Chondrocyte (in vitro differentiated cells): ENCODE results near the gene ELAVL3. TPM values are rescaled to one million over a fixed set of nuclear protein-coding genes. Genes with fewer than 3 reads are reported as not detected.
"Not testable (repeated sequence)": the region's sequence is repeated elsewhere in the genome, so short reads cannot be mapped to it uniquely, and the experiment has no call there.

Source experiments
- DNase-seq: peaks from one replicate; pipeline ENCODE4 v3.0.0; 2021; ENCODE audit warnings: mixed read lengths, low spot score
- H3K27ac Mint-ChIP-seq: one replicate; pipeline ENCODE4 v1.8.0; 2021; ENCODE audit warnings: mild to moderate bottlenecking, moderate library complexity, mixed read lengths; ENCODE audit not compliant: unreplicated experiment
- H3K27me3 Mint-ChIP-seq: 2 replicates; pipeline ENCODE4 v1.8.0; 2021; ENCODE audit warnings: low read depth, mixed read lengths
- H3K36me3 Mint-ChIP-seq: 2 replicates; pipeline ENCODE4 v1.8.0; 2021; ENCODE audit warnings: low read depth, mixed read lengths
- H3K4me1 Mint-ChIP-seq: 2 replicates; pipeline ENCODE4 v1.8.0; 2021; ENCODE audit warnings: low read depth, mild to moderate bottlenecking, mixed read lengths
- H3K4me3 Mint-ChIP-seq: one replicate; pipeline ENCODE4 v1.8.0; 2021; ENCODE audit warnings: mild to moderate bottlenecking, moderate library complexity, mixed read lengths; ENCODE audit not compliant: unreplicated experiment
- H3K9me3 Mint-ChIP-seq: 2 replicates; pipeline ENCODE4 v1.8.0; 2021; ENCODE audit warnings: low read depth, mixed read lengths
- total RNA-seq: library from RNA; stranded (reverse); gene quantifications from 3 replicates; pipeline ENCODE4 v1.2.1, GENCODE V29; 2021
- TF ChIP-seq, protein P1 (sequence below): fragments of 200-600 bp; sonication (generic); IDR thresholded peaks from 2 replicates; pipeline ENCODE4 v1.5.0; 2021; ENCODE audit warnings: antibody characterized with exemption, mild to moderate bottlenecking, moderate library complexity

ELAVL3 gene
- total RNA-seq, 1 donor from 2014 or later = 0.07 TPM

DNA sequence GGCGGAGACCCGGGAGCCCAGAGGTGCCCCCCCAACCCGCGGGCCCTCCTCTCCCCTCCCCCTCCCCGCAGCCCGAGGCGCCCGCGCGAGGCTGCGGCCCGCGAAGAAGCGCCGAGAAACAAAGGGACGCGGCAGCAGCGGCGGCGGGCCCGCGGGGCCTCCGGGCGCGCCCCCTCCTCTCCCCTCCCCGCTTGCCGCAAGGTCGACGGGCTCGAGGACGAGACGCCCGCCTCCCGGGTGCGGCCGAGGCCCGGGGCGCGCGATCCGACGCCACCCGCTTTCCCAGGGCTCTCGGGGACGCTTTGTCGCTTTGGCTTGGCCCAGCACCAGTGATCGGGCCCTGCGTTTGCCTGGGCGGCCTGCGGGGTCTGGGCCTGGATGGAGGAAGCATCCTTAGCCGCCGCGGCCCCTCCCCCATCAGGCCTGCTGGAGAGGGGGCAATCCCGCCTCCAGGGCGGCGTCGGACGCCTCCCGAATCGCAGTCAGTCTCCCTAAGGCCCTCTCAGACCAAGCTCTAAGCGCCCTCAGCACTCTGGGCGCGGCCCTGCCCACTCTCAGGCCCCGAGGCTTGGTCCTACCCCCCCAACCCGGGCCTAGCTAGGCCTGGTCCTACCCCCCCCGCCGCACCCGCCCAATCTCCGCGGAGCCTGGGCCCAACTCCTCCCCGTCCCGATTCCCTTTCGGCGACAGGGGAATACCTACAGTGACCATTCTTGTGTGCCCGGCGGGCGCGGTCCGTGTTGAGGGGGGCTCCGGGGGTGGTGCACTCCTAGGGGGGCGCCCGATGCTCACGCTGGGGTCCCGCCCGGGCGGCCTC is 740 bp downstream of the ELAVL3 start:
- Mint-ChIP-seq H3K9me3 (no peaks in the 10 kb centered on the region), H3K36me3 (peaks cover 3% of the 10 kb centered on the region), H3K4me3 (no peak overlapping the region), H3K27ac (no peak overlapping the region), H3K27me3 (peaks cover 26% of the 10 kb centered on the region), H3K4me1 (peaks cover 13% of the 10 kb centered on the region)
- TF ChIP-seq, protein P1, sequence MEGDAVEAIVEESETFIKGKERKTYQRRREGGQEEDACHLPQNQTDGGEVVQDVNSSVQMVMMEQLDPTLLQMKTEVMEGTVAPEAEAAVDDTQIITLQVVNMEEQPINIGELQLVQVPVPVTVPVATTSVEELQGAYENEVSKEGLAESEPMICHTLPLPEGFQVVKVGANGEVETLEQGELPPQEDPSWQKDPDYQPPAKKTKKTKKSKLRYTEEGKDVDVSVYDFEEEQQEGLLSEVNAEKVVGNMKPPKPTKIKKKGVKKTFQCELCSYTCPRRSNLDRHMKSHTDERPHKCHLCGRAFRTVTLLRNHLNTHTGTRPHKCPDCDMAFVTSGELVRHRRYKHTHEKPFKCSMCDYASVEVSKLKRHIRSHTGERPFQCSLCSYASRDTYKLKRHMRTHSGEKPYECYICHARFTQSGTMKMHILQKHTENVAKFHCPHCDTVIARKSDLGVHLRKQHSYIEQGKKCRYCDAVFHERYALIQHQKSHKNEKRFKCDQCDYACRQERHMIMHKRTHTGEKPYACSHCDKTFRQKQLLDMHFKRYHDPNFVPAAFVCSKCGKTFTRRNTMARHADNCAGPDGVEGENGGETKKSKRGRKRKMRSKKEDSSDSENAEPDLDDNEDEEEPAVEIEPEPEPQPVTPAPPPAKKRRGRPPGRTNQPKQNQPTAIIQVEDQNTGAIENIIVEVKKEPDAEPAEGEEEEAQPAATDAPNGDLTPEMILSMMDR = no peak
- DNase-seq = no peak

DNA sequence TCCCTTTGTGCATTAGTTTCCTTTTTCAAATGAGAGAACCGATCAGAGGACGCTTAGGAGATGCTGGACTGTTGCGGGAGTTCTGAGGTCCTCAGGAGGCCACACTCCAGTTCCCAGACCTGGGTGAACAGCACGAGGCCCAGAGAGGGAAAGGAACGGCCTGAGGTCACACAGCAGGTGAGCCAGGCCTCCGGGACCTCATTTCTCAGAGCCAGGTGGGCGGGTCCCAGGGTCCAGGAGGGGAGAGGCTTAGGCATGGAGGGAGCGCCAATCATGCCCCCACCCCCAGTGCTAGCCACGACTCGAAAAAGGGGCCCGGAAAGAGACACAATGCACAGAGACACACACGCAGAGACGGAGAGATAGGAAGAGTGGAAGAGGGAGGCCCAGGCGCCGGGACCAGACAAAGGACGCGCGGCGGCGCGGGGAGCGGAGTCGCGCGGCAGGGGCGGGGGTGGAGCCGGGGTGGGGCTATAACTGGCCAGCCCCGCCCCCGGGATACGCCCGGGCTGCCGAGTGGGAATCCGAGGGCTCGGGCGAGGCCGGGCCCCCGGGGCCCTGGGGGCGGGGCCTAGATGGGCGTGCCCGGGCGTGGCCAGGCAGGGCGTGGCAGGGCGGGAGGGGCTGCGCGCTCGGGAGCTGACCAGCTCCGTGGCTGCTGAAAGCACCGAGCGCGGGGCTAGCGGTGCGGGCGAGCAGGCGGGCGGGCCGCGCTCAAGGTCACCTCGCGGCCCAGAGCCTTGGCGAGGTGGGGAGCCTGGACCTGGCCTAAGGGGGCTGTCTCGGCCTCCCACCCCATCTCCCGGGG is 1.6 kb downstream of the ELAVL3 start:
- no peak for DNase-seq
- Mint-ChIP-seq H3K4me3 (peak overlapping the region; percentile 48), H3K27me3 (peaks cover 26% of the 10 kb centered on the region)

DNA sequence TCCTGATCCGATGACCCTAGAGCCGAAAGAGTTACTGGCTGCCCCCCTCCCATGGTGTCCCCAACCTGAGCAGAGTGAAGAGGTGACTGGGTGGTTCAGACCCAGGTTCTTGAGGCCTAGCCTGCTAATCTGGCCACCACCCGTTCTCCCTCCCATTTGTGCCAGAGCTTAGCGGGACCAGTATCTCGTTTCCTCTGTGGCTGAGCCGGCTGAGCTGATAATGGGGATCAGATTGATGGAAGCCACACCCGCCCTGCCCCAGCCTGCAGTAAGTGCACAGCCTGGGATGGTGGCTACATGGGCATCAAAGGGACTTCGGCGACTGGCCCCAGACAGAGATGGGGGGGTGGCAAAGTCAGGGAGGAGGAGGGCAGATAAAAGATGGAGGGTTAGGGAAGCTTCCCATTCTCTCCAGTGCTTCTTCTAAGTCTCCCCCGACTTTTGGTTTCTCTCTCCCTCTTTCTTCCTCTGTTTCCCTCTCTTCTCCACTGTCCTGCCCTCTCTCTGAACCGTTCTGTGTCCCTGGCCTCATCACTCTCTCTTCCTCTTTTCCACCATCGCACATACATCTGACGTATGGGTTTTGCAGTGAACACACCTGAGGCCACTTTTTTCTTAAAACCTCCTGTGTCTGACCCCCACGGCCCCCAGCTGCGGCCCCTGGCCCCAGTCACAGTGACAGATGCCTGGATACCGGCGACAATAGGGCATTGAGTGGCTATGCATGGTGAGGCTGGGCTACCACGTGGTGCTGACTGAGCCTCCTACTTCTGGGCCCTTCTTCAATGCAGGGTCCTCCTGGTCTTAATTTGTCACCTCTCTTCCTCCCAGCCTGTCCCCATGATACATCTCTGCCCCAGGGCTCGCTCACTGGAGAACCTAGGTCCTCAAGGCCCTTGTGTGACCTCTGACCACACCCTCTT is 2.4 kb downstream of the ELAVL3 start:
- Mint-ChIP-seq H3K9me3 (no peaks in the 10 kb centered on the region), H3K36me3 (no peaks in the 10 kb centered on the region), H3K27ac (no peak overlapping the region), H3K4me1 (peaks cover 13% of the 10 kb centered on the region), H3K27me3 (peaks cover 27% of the 10 kb centered on the region), H3K4me3 (no peak overlapping the region)
- DNase-seq = no peak
- TF ChIP-seq, protein P1 = no peak

More for the DNA sequence above, 1.6 kb downstream of the ELAVL3 start:
- H3K36me3 Mint-ChIP-seq = peaks cover 3% of the 10 kb centered on the region
- no peaks in the 10 kb centered on the region for H3K9me3 Mint-ChIP-seq
- peaks cover 13% of the 10 kb centered on the region for H3K4me1 Mint-ChIP-seq
- TF ChIP-seq, protein P1 = no peak
- H3K27ac Mint-ChIP-seq = no peak overlapping the region

DNA sequence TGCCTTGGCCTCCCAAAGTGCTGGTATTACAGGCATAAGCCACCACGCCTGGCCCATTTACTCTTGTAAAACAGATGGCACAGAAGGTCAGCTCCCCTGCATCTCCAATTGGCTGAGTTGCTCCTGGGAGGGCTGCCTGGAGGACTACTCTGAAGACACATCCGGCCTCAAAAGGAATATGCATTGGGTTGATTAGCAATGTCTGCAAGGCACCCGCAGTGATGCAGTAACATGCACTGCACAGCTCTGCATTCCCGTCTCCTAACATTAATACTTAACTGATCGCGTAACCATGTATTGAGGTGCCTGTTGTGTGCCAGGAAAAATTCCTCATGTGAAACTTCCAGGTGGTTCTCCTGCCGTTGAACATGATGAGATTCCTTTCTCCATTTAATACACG is 5.0 kb downstream of the ELAVL3 start:
- TF ChIP-seq, protein P1 = no peak
- H3K4me3 Mint-ChIP-seq = no peak overlapping the region
- H3K27me3 Mint-ChIP-seq = peaks cover 21% of the 10 kb centered on the region
- H3K27ac Mint-ChIP-seq = no peak overlapping the region
- DNase-seq = no peak
- H3K9me3 Mint-ChIP-seq = no peaks in the 10 kb centered on the region
- peaks cover 4% of the 10 kb centered on the region for H3K4me1 Mint-ChIP-seq
- no peaks in the 10 kb centered on the region for H3K36me3 Mint-ChIP-seq

DNA sequence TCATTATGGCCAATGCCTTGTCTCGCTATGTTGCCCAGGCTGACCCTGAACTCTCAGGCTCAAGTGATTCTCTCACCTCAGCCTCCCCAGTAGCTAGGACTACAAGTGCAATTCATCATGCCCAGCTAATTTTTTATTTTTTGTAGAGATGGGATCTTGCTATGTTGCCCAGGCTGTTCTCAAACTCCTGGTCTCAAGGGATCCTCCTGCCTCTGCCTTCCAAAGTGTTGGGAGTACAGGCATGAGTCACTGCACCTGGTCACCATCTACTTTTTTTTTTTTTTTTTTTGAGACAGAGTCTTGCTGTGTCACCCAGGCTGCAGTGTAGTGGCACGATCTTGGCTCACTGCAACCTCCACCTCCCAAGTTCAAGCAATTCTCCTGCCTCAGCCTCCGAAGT is 5.5 kb downstream of the ELAVL3 start:
- peaks cover 21% of the 10 kb centered on the region for H3K27me3 Mint-ChIP-seq
- not testable (repeated sequence) for H3K27ac Mint-ChIP-seq, H3K9me3 Mint-ChIP-seq, H3K36me3 Mint-ChIP-seq, H3K4me3 Mint-ChIP-seq, H3K4me1 Mint-ChIP-seq, DNase-seq
